Measurements from ENCODE around the gene RABGAP1.

Gene RABGAP1

DNA sequence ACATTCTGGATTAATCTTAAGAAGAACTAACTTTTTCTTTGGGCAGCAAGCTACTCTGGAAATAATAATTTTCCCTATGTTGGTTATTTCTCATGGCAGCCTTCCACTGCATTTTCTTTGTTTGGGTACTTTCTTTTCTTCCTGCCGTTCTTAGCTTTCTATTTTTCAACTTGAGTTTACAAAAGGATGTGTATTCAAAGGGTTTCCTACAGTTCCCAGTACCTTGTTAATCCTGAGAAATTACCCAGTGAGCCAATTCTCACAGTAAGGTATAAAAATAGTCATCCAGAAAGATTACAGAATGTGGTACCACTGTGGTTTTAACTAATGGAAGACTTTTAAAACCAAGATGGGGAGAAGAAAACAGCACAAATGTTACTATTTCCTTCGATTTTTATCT is 112.9 kb downstream of the RABGAP1 start:
- no peak for DNase-seq

- DNase-seq = no peak
These were observed 118.0 kb downstream of the RABGAP1 start for GRCh38 chr9:123058834-123059233.

- no peak for DNase-seq
These were observed 118.8 kb downstream of the RABGAP1 start for GRCh38 chr9:123059472-123060220.

DNA sequence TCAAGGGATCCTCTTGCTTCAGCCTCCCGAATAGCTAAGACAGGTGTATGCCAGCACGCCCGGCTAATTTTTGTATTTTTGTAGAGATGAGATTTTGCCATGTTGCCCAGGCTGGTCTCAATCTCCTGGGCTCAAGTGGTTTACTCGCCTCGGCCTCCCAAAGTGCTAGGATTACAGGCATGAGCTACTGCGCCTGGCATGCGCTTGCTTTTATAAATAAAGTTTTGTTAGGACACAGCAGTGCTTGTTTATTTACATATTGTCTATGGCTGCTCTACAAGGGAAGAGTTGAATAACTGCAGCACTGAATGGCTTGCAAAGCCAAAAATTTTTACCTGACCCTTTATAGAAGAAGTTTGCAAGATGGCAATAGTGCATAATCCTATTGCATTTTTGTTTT is 120.4 kb downstream of the RABGAP1 start:
- no peak for DNase-seq

- DNase-seq = no peak
These were observed 121.7 kb downstream of the RABGAP1 start for GRCh38 chr9:123062351-123063176.

- no peak for DNase-seq
These were observed 122.4 kb downstream of the RABGAP1 start for GRCh38 chr9:123063177-123063598.

GRCh38 chr9:123063896-123064295 is 123.1 kb downstream of the RABGAP1 start:
- DNase-seq = no peak

- no peak for DNase-seq
These were observed 123.9 kb downstream of the RABGAP1 start for GRCh38 chr9:123064716-123065115.

GRCh38 chr9:123065196-123065595 is 124.4 kb downstream of the RABGAP1 start:
- DNase-seq = no peak

DNA sequence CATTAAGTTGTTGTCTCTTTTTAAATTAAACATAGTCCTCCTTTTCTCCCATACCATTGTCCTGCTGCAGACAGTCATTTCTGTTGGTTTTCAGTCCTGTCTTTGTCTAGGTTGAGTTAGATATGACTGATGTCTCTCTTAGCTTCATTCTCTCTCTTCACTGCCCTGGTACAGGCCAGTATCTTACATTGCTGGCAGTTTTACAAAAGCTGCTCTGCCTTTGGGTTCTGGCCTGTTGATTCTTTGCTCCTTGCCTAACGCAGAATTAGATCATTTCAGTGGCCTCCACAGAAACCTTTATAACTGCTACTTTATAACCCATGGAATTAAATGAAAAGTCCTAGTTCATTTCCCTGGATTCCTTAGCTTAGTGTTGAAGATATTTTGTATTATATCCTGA is 126.3 kb downstream of the RABGAP1 start:
- DNase-seq = no peak

DNA sequence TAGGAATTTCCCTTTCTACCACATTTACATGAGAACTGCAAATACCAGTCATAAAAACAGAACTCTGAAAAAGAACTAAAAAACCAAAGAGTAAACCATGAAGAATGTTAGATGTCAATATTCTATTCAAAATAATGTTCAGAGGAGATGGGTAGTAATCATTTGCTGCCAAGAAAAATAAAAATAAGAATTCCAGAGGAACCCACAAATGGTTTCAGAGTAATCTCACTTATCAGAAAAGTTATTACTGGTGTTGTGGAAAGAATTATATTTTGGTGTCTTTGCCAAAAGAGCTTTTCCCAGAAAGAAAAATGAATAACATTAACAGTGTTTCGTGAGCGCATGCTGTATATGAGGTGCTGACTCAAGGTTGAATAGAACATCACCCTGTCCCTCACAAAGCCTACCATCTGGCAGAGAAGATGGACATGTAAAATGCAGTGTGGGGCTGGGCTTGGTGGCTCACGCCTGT is 128.2 kb downstream of the RABGAP1 start:
- no peak for DNase-seq

DNA sequence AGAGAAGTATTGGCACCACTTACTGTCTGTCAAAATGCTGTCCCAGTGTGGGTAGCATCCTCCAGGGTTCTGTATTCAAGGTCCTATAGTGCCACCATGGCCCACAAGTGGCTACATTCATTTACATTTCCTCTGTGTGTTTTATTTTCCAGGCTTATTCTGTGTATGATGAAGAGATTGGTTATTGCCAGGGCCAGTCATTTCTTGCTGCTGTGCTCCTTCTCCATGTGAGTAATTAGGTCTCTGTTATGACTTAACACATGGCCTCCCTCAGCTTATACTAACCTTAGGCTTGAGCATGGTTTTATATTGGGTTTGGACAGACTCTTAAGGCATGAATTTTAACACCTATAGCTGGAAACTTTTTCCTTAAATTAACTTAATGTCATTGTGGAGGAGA is 129.4 kb downstream of the RABGAP1 start:
- no peak for DNase-seq

GRCh38 chr9:123072407-123072995 is 131.7 kb downstream of the RABGAP1 start:
- no peak for DNase-seq

DNA sequence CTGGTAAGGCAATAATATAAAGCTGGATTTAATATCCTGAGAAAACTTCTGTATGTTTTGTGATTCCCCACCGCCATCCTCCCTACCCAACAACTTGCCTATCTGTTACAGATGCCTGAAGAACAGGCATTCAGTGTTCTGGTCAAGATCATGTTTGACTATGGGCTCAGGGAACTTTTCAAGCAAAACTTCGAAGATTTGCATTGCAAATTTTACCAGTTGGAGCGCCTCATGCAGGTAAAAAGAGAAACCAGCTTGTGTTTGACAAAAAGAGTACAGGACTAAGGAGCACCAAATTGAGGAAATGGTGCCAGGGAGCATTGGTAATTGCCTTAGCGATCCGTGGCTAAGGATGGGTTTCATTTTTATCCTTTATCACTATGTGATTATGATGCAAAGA is 132.6 kb downstream of the RABGAP1 start:
- no peak for DNase-seq

GRCh38 chr9:123073991-123074422 is 133.2 kb downstream of the RABGAP1 start:
- DNase-seq = no peak

GRCh38 chr9:123074628-123075027 is 133.8 kb downstream of the RABGAP1 start:
- DNase-seq = no peak

DNA sequence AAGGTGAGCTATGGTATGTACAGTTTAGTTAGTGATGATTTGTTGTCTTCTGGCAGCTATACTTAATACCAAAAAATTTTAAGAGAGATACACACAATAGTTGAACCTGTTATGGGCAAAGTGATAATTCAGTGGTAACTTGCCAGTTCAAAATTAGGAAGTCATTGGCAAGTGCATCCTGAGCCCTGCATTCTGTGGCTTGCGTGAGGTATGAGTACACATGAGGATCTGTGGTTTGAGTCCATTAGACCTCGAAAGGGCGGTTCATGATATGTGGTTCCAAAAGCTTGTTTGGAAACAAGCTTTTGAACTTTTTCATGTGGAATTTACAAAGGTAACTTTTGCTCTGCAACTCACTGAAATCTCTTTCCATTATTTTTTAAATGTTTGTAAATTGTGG is 139.6 kb downstream of the RABGAP1 start:
- DNase-seq = no peak

- peak; percentile 13 for DNase-seq
These were observed 141.0 kb downstream of the RABGAP1 start for GRCh38 chr9:123081824-123082223.

DNA sequence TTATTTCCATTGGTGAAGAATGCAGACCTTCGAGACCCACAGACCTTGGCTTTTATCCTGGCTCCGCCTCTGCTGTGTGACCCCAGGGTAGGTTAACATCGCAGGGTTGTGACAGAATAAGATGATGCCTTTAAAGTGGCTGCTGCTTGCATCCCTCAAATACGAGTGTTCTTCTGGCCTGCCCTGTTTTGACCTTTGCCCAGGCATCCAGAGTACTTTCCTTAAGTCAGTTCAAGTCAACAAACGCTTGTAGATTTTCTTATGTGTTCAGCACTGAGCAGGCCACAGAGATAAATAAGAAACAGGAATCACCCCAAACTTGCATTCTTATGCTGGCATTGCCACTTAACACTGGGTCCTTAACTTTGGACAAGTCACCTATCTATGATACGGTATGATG is 142.9 kb downstream of the RABGAP1 start:
- no peak for DNase-seq

- DNase-seq = no peak
These were observed 143.4 kb downstream of the RABGAP1 start for GRCh38 chr9:123084256-123084655.

- DNase-seq = no peak
These were observed 145.1 kb downstream of the RABGAP1 start for GRCh38 chr9:123085916-123086315.

DNA sequence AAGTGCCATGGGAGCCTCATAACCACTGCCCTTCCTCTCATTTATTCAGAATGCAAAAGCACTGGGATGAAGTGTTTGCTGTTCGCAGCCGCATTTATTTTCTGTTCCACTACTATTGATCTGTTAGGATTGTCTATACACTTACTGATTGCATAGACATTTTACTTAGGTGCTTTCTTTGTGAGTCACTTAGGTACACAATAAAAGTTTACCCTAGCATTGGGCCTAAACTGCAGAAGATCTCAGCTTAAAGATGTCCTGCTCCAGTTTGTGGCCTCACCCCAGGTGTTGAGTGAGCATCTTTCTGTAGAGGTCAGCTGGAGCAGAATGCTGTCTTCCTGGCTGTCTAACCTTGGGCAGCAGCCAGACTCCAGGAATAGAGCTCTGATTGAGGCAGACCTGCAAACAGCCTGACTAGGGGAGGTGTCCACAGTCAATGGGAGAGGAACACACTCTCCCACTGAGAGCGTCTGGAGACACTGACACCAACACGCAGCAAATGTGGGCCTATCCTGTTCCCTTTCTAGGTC is 146.6 kb downstream of the RABGAP1 start:
- no peak for DNase-seq

DNA sequence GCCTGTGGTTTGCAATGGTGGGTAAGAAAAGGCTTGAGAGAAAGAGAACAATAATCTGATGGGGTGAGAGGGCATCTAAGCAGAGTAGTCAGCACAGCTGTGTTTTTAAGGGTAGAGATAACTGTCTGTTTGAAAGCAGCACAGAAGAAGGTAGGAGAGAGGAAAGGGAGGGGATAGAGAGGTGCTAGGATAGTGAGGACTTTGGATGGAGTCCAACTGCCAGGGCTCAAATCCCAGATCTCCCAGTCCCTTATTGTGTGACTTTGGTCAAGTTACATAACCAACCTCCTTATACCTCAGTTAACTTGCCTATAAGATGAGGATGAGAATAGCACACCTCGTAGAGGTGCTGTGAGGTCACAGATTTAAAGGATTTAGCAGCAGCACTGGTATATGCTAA is 148.2 kb downstream of the RABGAP1 start:
- no peak for DNase-seq

Data from NCI-H2171 (cell line).